ENCODE measurements around the gene CTNS.
"Not testable (repeated sequence)": the region's sequence is repeated elsewhere in the genome, so short reads cannot be mapped to it uniquely, and the experiment has no call there.

Gene CTNS

GRCh38 chr17:3697103-3697476 is 60.5 kb downstream of the CTNS start:
- intact Hi-C loops (cut with DNase I): no loop called here
- peak in 37 of 42 donors; percentile 20 to 84 (median 57) for DNase-seq

- no peak for DNase-seq
- intact Hi-C loops (cut with DNase I): no loop called here
Measured at GRCh38 chr17:3698139-3698538, 61.6 kb downstream of the CTNS start.

- DNase-seq: no peak
- intact Hi-C loops (cut with DNase I): no loop called here
Measured at GRCh38 chr17:3699951-3700350, 63.4 kb downstream of the CTNS start.

- intact Hi-C loops (cut with DNase I); DNase-seq: not testable (repeated sequence)
Measured at GRCh38 chr17:3702041-3702539, 65.5 kb downstream of the CTNS start.

GRCh38 chr17:3704931-3705717 is 68.6 kb downstream of the CTNS start:
- no peak for DNase-seq
- intact Hi-C loops (cut with DNase I): no loop called here

GRCh38 chr17:3705718-3705984 is 69.1 kb downstream of the CTNS start:
- DNase-seq; intact Hi-C loops (cut with DNase I): not testable (repeated sequence)

GRCh38 chr17:3708366-3708765 is 71.8 kb downstream of the CTNS start:
- intact Hi-C loops (cut with DNase I): no loop called here
- no peak for DNase-seq

- peak in 1 of 42 donors; percentile 49 for DNase-seq
- intact Hi-C loops (cut with DNase I): no loop called here
Measured at GRCh38 chr17:3710951-3711383, 74.4 kb downstream of the CTNS start.

Data from head of caudate nucleus (tissue), 42 donors.